GM12878 (cell line): ENCODE measurements around the gene CCDC144A. TPM values are rescaled to one million over a fixed set of nuclear protein-coding genes. Genes with fewer than 3 reads are reported as not detected.
"Not testable (repeated sequence)": the region's sequence is repeated elsewhere in the genome, so short reads cannot be mapped to it uniquely, and the experiment has no call there.

Source experiments
- ATAC-seq: fragments of 200-7000 bp; cut with Tn5 transposase; 3 replicates; pipeline ENCODE4 v1.9.1; 2020; ENCODE audit warnings: mild to moderate bottlenecking, moderate library complexity
- BruUV-seq: library from RNA; stranded (reverse); fragments of 400-500 nt; replicated peaks from 2 replicates; lab custom pipeline; 2021; lab: Mats Ljungman, UMichigan
- CTCF ChIA-PET: fragments of 300-600 bp; sonication (Branson Sonifier 250); formaldehyde crosslinking; extraction: SDS; loops from one replicate; lab custom pipeline; 2021; ENCODE audit warnings: inconsistent platforms; lab: Yijun Ruan, JAX
- POLR2A ChIA-PET: fragments of 350-600 bp; formaldehyde crosslinking; extraction: SDS; loops from one replicate; lab custom pipeline; 2021; ENCODE audit warnings: inconsistent platforms; lab: Charles Lee
- RAD21 ChIA-PET: fragments of 300-600 bp; sonication (Branson Sonifier 250); formaldehyde crosslinking; loops from one replicate; lab custom pipeline; 2023; ENCODE audit warnings: antibody characterized with exemption; ENCODE audit not compliant: unreplicated experiment; lab: Charles Lee
- SMC1A ChIA-PET: fragments of 300-600 bp; sonication (Branson Sonifier 250); formaldehyde crosslinking; loops from one replicate; lab custom pipeline; 2023; ENCODE audit not compliant: unreplicated experiment, uncharacterized antibody; lab: Charles Lee
- DNase-seq: peaks from one replicate; pipeline ENCODE4 v3.0.0-alpha.2; 2011; ENCODE audit warnings: low read depth, low spot score
- FAIRE-seq: peaks from 3 replicates; lab custom pipeline; 2011; peaks lifted over from hg19 to GRCh38; lab: Jason Lieb, UNC
- H2AFZ ChIP-seq: 2 replicates; pipeline ENCODE4 v1.6.0; 2011; ENCODE audit warnings: low read depth, low read length, control low read depth; ENCODE audit not compliant: control insufficient read depth
- H3K27ac ChIP-seq: 2 replicates; pipeline ENCODE4 v1.5.1; 2011; ENCODE audit warnings: control low read depth; ENCODE audit not compliant: control insufficient read depth, insufficient read depth
- H3K27me3 ChIP-seq, 2 experiments: replicated peaks in 1 of 2; 2 replicates each; pipeline versions ENCODE4 v1.6.0 to v1.6.1; 2011; ENCODE audit warnings: low read length in 1 of 2; ENCODE audit not compliant: control insufficient read depth in 2 of 2, insufficient read depth in 2 of 2
- H3K36me3 ChIP-seq, 2 experiments: 2 replicates each; pipeline ENCODE4 v1.5.1; 2011; ENCODE audit warnings: low read length in 1 of 2; ENCODE audit not compliant: control insufficient read depth in 2 of 2, insufficient read depth in 2 of 2
- H3K4me1 ChIP-seq: 2 replicates; pipeline ENCODE4 v1.6.1; 2011; ENCODE audit warnings: mild to moderate bottlenecking, low read length, moderate library complexity, mixed read lengths; ENCODE audit not compliant: control insufficient read depth, insufficient read depth
- H3K4me2 ChIP-seq: 2 replicates; pipeline ENCODE4 v1.6.0; 2011; ENCODE audit warnings: control low read depth; ENCODE audit not compliant: control insufficient read depth, insufficient read depth
- H3K4me3 ChIP-seq: fragments of 200-600 bp; sonication (generic); 2 replicates; pipeline ENCODE4 v1.5.1; 2016
- H3K79me2 ChIP-seq: 2 replicates; pipeline ENCODE4 v1.6.0; 2011; ENCODE audit warnings: low read length; ENCODE audit not compliant: control insufficient read depth, insufficient read depth
- H3K9ac ChIP-seq: 2 replicates; pipeline ENCODE4 v1.8.0; 2011; ENCODE audit warnings: low read length, control low read depth, mixed read lengths; ENCODE audit not compliant: control insufficient read depth, insufficient read depth
- H3K9me3 ChIP-seq: replicated peaks from 3 replicates; pipeline ENCODE4 v1.5.1; 2011; ENCODE audit warnings: mild to moderate bottlenecking, low read length; ENCODE audit not compliant: control insufficient read depth, insufficient read depth
- H4K20me1 ChIP-seq: 2 replicates; pipeline ENCODE4 v1.6.0; 2011; ENCODE audit not compliant: control insufficient read depth, insufficient read depth
- WGBS: methylation state at CpG from one replicate; pipeline ENCODE4 v1.1.6; 2016; ENCODE audit warnings: low lambda C conversion rate; ENCODE audit not compliant: insufficient replicate concordance, insufficient coverage; ENCODE audit errors: missing lambda C conversion rate; 5-methylcytosine and 5-hydroxymethylcytosine counted together
- in situ Hi-C: fragments of 300-500 bp; cut with MboI; formaldehyde crosslinking; loops from 9 replicates; pipeline ENCODE4 v1.14.3; 2018; ENCODE audit warnings: mixed read lengths
- intact Hi-C: fragments of 100-400 bp; cut with micrococcal nuclease; formaldehyde crosslinking; loops from one replicate; pipeline ENCODE4 v1.14.2; 2022; ENCODE audit not compliant: unreplicated experiment
- polyA plus RNA-seq, 11 experiments: library from polyadenylated mRNA; depleted of rRNA in 4 of 11; unstranded in 6 of 11; stranded (reverse) in 5 of 11; fragments of >200 nt; fragmentation: Nextera tagmentation in 4 of 11; fragmentation: Illumina TruSeq in 1 of 11; extraction: Ambion mirVana in 4 of 11; extraction: Trizol in 1 of 11; gene quantifications; 1 replicate in 1 of 11; 2 replicates in 10 of 11; pipeline versions ENCODE4 v1.2.1 to v1.2.3, GENCODE V29; 2011 to 2016; ENCODE audit warnings: inconsistent platforms in 2 of 11, missing spikeins in 2 of 11, low read depth in 1 of 11
- total RNA-seq, 4 experiments: library from RNA; depleted of rRNA in 3 of 4; stranded (reverse); fragments of >200 nt in 3 of 4; fragmentation: Illumina TruSeq in 1 of 4; extraction: Trizol in 1 of 4; gene quantifications; 2 replicates each; pipeline versions ENCODE4 v1.2.1 to v1.2.3, GENCODE V29; 2013 to 2021

Gene CCDC144A
- total and polyA plus RNA-seq, 10 of the 15 experiments (the other 5 are each of a cell fraction or from before 2014, with no cell fraction given), result 0.05 to 1.7 (median 0.79) TPM

DNA sequence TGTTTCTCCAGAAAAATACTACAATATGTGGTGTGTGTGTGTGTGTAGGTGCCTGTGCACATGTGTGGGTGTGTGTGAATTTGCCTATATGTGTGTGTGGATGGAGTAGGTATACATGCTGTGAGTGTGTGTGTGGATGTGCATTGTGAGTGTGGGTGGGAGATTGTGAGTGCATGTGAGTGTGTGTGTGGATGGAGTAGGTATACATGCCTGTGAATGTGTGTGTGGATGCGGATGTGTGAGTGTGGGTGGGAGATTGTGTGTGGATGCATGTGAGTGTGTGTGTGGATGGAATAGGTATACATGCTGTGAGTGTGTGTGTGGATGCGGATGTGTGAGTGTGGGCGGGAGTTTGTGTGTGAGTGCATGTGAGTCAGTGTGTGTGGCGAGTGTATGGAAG, 116.6 kb downstream of the CCDC144A start:
- DNase-seq, H3K4me3 ChIP-seq, CTCF ChIA-PET, H3K4me1 ChIP-seq, H2AFZ ChIP-seq, H3K79me2 ChIP-seq, H4K20me1 ChIP-seq, BruUV-seq, RAD21 ChIA-PET, POLR2A ChIA-PET, H3K27me3 ChIP-seq, FAIRE-seq, H3K36me3 ChIP-seq, H3K4me2 ChIP-seq, ATAC-seq, H3K9me3 ChIP-seq, H3K27ac ChIP-seq, H3K9ac ChIP-seq, intact Hi-C loops, SMC1A ChIA-PET: not testable (repeated sequence)
- 32% methylated on average over 4 of the region's 4 CpGs for WGBS
- in situ Hi-C loops, result loop anchor here (25.0 kb wide), 1 partner anchor 1606 kb away; no protein-coding TSS in a partner anchor

DNA sequence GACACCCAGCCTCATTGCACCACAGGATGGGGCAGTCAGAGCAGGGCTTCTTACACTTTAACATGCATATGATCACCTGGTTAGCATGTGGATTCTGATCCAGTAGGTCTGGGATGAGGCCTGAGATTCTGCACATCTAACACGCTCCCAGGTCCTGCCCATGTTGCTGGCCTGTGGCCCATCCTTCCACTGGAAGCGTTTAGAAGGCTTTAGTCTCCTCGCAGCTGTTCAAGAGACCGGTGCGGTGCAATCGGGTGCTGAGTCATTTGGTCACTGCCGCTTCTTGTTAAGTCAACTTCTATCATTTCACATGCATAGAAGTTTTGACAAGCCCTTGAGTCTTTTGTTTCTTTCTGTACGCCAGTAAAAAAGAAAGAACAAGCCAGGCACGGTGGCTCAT, 117.6 kb downstream of the CCDC144A start:
- H3K9ac ChIP-seq, SMC1A ChIA-PET, H3K4me1 ChIP-seq, H3K9me3 ChIP-seq, ATAC-seq, BruUV-seq, POLR2A ChIA-PET, H3K27me3 ChIP-seq, H3K27ac ChIP-seq, FAIRE-seq, H3K36me3 ChIP-seq, H3K4me3 ChIP-seq, DNase-seq, RAD21 ChIA-PET, H2AFZ ChIP-seq, intact Hi-C loops, H4K20me1 ChIP-seq, H3K79me2 ChIP-seq, H3K4me2 ChIP-seq, CTCF ChIA-PET: not testable (repeated sequence)
- in situ Hi-C loops, result loop anchor here (25.0 kb wide), 1 partner anchor 1605 kb away; no protein-coding TSS in a partner anchor
- 43% methylated on average over 8 of the region's 9 CpGs for WGBS

DNA sequence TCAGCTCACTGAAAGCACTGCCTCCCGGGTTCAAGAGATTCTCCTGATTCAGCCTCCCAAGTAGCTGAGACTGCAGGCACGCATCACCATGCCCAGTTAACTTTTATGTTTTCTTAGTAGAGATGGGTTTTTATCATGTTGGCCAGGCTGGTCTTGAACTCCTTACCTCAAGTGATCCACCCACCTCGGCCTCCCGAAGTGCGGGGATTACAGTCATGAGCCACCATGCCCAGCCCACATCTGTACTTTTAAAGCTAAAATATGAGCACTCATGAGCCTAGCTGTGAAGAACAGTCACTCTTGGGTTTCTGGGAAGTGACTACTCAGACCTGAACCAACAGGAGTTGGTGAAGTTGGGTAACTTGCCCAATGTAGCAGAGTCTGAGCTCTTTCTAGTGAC, 120.2 kb downstream of the CCDC144A start:
- RAD21 ChIA-PET, H3K36me3 ChIP-seq, H3K9me3 ChIP-seq, SMC1A ChIA-PET, H2AFZ ChIP-seq, H4K20me1 ChIP-seq, H3K79me2 ChIP-seq, ATAC-seq, H3K4me3 ChIP-seq, H3K27me3 ChIP-seq, H3K9ac ChIP-seq, intact Hi-C loops, FAIRE-seq, DNase-seq, H3K27ac ChIP-seq, BruUV-seq, CTCF ChIA-PET, H3K4me1 ChIP-seq, POLR2A ChIA-PET, H3K4me2 ChIP-seq: not testable (repeated sequence)
- WGBS, result 44% methylated on average over 5 of the region's 5 CpGs
- in situ Hi-C loops, result loop anchor here (25.0 kb wide), 1 partner anchor 1602 kb away; no protein-coding TSS in a partner anchor
